ENCODE results near the gene KIRREL2.

DNA sequence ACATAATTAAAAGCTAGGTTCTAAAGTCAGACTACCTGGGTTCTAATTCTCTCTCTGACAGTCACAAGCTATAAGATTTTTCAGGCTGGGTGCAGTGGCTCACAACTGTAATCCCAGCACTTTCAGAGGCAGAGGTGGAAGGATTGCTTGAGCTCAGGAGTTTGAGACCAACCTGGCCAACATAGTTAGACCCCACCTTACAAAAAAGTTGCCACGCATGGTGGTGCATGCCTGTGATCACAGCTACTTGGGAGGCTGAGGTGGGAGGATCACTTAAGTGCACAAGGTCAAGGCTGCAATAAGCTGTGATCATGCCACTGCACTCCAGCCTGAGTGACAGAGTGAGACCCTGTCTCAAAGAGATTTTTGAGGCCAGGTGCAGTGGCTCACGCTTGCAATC is 37.6 kb downstream of the KIRREL2 start:
- no peak for TF ChIP-seq POLR2A (IDR thresholded peaks at IDR 0.05)
- TF ChIP-seq, protein P1, sequence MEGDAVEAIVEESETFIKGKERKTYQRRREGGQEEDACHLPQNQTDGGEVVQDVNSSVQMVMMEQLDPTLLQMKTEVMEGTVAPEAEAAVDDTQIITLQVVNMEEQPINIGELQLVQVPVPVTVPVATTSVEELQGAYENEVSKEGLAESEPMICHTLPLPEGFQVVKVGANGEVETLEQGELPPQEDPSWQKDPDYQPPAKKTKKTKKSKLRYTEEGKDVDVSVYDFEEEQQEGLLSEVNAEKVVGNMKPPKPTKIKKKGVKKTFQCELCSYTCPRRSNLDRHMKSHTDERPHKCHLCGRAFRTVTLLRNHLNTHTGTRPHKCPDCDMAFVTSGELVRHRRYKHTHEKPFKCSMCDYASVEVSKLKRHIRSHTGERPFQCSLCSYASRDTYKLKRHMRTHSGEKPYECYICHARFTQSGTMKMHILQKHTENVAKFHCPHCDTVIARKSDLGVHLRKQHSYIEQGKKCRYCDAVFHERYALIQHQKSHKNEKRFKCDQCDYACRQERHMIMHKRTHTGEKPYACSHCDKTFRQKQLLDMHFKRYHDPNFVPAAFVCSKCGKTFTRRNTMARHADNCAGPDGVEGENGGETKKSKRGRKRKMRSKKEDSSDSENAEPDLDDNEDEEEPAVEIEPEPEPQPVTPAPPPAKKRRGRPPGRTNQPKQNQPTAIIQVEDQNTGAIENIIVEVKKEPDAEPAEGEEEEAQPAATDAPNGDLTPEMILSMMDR (IDR thresholded peaks at IDR 0.05): no peak

Measured in suprapubic skin (tissue), 3 donors.